Kasumi-1 (cell line): ENCODE data around the gene HLA-DPA1.
A peak's percentile ranks its signal among the peaks of the same experiment; 100 is the strongest.

Experiments used
- DNase-seq, 2 experiments: peaks; one replicate each; lab custom pipeline; 2025; lab: John Stamatoyannopoulos, UW

HLA-DPA1 gene

DNA sequence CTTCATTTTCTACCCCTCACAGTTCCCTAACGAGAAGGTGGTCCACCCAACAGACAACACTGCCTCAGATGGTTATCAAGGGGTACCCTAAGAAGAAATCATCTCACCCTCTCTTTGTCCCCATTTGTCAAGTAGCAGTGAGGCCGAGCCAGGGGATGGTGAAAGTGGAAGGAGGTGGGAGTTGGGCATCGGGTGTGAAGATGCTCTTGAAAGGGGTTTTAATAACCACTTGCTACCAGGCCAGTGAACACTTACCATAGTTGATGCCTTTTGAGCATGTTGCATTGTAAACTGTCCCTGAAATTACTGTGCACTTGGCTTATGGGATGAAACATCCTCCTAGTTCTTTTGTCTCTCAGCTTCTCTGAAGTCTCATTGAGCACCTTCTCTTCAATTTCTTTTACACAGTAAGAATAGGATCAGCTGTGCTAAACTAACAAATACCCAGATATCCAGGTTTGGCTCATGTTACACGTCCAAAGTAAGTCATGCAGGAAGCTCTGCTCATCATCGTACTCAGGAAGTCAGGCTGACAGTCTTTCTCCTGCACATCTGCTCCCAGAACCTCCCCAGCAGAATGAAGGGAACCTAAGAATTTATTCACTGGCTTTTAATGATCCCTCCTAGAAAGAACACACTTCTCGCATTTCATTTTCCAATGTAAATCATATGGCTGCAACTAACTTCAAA, 15.6 kb upstream of the HLA-DPA1 start:
- DNase-seq: no peak

DNA sequence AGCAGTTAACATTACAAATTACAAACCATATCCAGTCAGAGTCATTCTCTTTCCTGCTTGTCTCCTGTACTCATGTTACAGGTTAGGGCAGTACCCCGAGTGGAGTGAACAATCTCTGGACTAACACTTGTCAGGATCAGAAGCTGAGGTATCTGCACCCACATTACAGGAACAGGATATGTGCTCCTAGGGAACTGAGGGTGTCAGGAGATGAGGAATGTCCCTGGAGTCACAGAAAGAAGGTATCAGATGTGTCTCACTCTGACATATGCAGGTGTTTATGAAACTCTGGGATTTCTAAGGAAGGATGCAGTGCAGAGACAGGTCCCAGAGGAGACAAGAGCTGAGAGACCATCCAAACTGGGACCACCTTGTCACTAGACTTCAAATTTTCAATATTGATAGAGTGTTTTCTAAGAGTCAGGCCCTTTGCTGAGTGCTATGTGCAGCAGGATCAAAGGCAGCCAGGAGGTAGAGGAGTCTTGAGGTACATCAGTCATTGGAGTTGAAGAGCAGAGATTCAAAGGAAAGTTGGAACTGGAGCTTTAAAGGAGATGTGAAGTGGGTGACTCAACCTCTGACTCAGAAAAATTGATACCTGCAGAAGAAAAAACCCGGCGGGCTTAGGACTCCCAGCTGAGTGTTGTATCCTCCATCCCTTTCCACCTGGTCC, 14.9 kb upstream of the HLA-DPA1 start:
- DNase-seq: no peak

DNA sequence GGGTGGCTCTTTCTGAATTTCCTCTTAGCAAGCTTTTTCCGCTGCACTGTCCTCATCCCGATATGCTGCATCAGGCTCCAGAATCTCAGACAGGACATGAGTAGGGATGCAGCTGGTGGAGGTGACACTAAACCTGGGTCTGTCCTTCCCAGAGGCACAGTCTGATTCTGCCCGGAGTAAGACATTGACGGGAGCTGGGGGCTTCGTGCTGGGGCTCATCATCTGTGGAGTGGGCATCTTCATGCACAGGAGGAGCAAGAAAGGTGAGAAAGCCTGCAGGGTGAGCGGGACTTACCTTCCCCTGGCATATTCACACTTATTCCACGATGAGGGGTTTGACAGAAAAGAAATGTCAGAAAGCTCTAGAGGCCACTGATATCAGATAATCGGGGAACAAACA, 12.2 kb upstream of the HLA-DPA1 start:
- DNase-seq: no peak

DNA sequence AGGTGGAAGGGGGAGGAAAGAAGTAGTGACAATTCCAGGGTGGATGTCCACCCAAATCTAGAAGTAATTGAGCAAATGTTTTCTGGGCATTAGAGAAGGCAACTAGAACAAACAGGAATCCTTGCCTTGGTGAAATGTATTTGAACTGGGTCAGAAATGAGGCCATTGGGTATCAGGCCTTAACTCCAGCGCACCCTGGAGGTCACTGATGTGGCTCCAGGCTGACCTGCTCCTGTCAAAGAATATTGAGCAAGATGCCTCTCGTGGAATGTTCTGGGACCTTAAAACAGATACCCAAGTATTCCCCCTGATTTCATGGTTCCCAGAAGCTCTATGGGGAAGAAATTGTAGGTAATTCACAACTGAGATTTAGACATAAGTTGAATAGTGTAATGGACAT, 9.3 kb upstream of the HLA-DPA1 start:
- no peak for DNase-seq

DNA sequence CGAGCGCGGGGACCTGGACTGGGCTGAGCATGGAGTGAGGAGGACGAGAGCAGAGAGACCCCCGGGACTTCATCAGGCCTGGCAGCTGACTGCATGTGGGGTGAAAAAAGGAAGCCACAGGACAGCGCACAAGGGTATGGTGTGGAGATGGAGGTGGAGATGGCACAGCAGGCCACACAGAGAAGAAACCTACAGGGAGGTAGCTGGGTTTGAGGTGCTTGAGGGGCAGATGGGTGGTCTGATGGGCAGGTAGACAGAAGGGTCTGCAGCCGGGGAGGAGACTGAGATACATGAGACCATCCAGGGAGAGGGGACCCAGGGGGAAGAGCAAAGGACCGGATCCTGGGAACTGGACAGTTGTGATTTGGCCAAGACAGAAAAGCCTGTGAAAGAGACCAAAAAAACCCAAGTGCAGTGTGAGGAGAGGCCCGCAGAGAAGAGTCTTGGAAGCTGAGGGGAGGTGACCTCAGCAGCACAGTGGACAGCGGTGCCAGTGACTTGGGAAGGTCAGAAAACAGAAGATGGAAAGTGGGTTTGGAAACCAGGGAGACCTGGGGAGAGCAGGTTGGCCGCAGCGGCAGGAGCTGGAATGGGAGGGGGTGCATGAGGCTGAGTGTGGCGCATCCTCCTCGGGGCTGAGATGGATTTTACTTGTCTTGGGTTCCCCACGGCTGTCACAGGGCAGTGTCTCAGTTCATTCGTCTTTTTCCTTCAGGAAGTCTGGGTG, 7.8 kb upstream of the HLA-DPA1 start:
- DNase-seq: no peak

GRCh38 chr6:33080127-33081089, 7.0 kb upstream of the HLA-DPA1 start:
- DNase-seq: no peak

GRCh38 chr6:33079580-33079979, 6.1 kb upstream of the HLA-DPA1 start:
- no peak for DNase-seq

- no peak for DNase-seq
Observed at GRCh38 chr6:33078919-33079521, 5.6 kb upstream of the HLA-DPA1 start.

- DNase-seq: no peak
Observed at GRCh38 chr6:33078442-33078841, 5.0 kb upstream of the HLA-DPA1 start.

GRCh38 chr6:33077908-33078307, 4.5 kb upstream of the HLA-DPA1 start:
- no peak for DNase-seq

- DNase-seq: no peak
Observed at GRCh38 chr6:33076406-33076934, 3.0 kb upstream of the HLA-DPA1 start.

- DNase-seq: peak; percentile 50 to 73
Observed at GRCh38 chr6:33075568-33076405, 2.3 kb upstream of the HLA-DPA1 start, which contains the start of gene HLA-DPB1. Gene HLA-DPB1, plus strand, starts transcription at chr6:33075990. Its CDS starts 52 bp downstream, at chr6:33076042.

- no peak for DNase-seq
Observed at GRCh38 chr6:33075208-33075567, 1.7 kb upstream of the HLA-DPA1 start.

DNA sequence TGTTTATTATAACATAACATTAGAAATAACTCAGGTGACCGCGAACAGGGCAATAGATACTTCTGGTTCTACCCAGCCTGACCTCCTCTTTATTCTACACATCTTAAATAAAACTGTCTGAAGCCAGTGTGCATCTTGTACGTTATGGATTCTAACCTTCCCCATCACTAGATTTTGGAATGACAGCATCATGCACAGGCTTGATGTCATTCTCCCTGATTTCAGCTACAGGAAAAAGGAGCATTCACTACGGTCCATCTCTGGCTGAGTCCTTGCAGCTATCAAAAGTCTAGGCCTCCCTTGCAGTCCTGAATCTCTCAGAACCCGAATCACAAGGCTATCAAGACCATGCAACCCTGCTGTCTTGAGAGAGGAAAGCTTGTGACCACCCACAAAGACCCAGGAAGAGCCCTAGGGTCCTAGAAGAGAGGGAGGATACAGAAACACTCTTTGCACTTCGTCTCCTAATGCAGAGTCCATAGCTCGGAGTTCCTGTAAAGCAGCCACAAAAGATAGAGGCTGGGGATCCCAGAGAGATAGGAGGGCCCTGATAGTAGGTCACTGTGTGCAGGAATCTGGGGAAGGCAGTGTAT, 845 bp downstream of the HLA-DPA1 start:
- no peak for DNase-seq

- no peak for DNase-seq
Observed at GRCh38 chr6:33071569-33071968, 1.9 kb downstream of the HLA-DPA1 start.

DNA sequence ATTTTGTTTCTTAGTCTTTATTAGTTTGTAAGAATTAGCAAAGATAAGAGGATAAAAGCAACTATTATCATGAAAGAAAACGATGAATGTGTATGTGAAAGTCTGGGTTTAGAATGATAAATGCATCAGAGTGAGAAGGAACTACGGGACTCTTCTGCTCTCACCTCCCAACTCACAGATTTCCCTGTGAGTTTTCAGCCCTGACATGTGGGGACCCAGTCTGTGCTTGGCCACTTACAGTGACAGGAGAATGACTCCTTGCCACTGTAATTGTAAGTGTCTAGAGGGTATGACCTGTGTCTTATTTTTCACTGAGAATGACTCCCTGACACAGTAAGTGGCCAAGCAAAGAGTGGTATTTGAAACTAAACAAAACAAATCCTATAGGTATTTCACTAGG, 2.5 kb downstream of the HLA-DPA1 start:
- no peak for DNase-seq

DNA sequence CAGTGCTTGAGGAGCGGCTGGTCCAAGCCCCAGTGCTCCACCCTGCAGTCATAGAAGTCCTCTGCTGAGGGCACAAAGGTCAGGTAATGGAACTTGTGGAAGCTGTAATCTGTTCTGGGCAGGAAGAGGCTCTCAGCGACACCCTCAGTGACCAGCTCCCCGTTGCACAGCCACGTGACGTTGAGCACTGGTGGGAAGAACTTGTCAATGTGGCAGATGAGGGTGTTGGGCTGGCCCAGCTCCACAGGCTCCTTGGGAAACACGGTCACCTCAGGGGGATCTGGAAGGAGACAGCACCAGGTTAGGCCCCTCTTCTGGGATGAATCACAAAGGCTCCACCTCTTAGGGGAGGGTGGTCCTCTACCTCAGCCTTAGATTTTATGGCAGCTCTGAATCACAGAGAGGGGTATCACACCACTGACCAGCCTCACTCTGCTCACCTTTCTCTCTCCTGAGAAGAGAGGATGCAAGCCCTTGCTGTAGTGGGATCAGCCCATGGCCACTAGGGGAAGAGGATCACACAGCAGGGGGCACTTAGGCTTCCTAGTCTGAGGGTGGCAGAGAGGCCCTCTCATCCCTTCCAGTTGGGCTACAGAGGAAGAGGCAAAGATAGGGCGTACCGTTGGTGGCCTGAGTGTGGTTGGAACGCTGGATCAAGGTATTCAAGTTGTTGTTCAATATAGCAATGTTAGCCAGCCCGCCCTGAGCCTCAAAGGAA, 4.3 kb downstream of the HLA-DPA1 start:
- no peak for DNase-seq

GRCh38 chr6:33066917-33067521, 6.4 kb downstream of the HLA-DPA1 start:
- no peak for DNase-seq

GRCh38 chr6:33065312-33065711, 8.1 kb downstream of the HLA-DPA1 start:
- DNase-seq: no peak
